CD14-positive monocyte (primary cell): Measurements from ENCODE around the gene PDIA6. TPM values are rescaled to one million over a fixed set of nuclear protein-coding genes. Genes with fewer than 3 reads are reported as not detected.

Experiments used
- DNase-seq, 3 donors: peaks; one replicate each; pipeline ENCODE4 v3.0.0-alpha.2; 2011 to 2022
- H2AFZ ChIP-seq: 2 replicates; pipeline ENCODE4 v1.6.0; 2012; ENCODE audit warnings: mild to moderate bottlenecking, low read depth, low read length, inconsistent platforms; ENCODE audit not compliant: insufficient read depth, poor library complexity, severe bottlenecking
- H3K27ac ChIP-seq, 2 donors: 1 replicate in 1 of 2; 2 replicates in 1 of 2; pipeline ENCODE4 v1.5.1; 2012 to 2013; ENCODE audit warnings: low read length in 2 of 2, control low read depth in 1 of 2, inconsistent platforms in 1 of 2, low read depth in 1 of 2, mild to moderate bottlenecking in 1 of 2
- H3K27me3 ChIP-seq, 2 donors: one replicate each; pipeline versions ENCODE4 v1.6.0 to v1.6.1; 2011 to 2013; ENCODE audit warnings: low read length in 2 of 2; ENCODE audit not compliant: control insufficient read depth in 2 of 2, insufficient read depth in 2 of 2
- H3K36me3 ChIP-seq, 2 donors: replicated peaks in 1 of 2; 1 replicate in 1 of 2; 2 replicates in 1 of 2; pipeline versions ENCODE4 v1.5.1 to v1.6.1; 2012 to 2013; ENCODE audit warnings: low read length in 2 of 2, control low read depth in 1 of 2, inconsistent platforms in 1 of 2, mild to moderate bottlenecking in 1 of 2; ENCODE audit not compliant: insufficient read depth in 2 of 2, control insufficient read depth in 1 of 2
- H3K4me1 ChIP-seq, 2 donors: 1 replicate in 1 of 2; 2 replicates in 1 of 2; pipeline versions ENCODE4 v1.5.1 to v1.6.1; 2012 to 2013; ENCODE audit warnings: low read length in 2 of 2, control low read depth in 1 of 2, inconsistent platforms in 1 of 2, mild to moderate bottlenecking in 1 of 2, moderate library complexity in 1 of 2; ENCODE audit not compliant: insufficient read depth in 2 of 2, control insufficient read depth in 1 of 2
- H3K4me2 ChIP-seq: replicated peaks from 2 replicates; pipeline ENCODE3; 2012; ENCODE audit warnings: low read length, moderate library complexity, mild to moderate bottlenecking; ENCODE audit not compliant: poor library complexity, severe bottlenecking; ENCODE audit errors: extremely low read depth
- H3K4me3 ChIP-seq, 3 experiments: fragments of 200-600 bp in 1 of 3; sonication (generic) in 1 of 3; replicated peaks in 1 of 3; 1 replicate in 2 of 3; 2 replicates in 1 of 3; pipeline ENCODE4 v1.5.1; 2011 to 2013; ENCODE audit warnings: low read length in 3 of 3, mild to moderate bottlenecking in 3 of 3, control low read depth in 2 of 3, low read depth in 2 of 3, inconsistent platforms in 1 of 3, moderate library complexity in 1 of 3
- H3K79me2 ChIP-seq: 2 replicates; pipeline ENCODE4 v1.6.0; 2012; ENCODE audit warnings: mild to moderate bottlenecking, control low read depth, inconsistent platforms, low read length, moderate library complexity; ENCODE audit not compliant: insufficient read depth
- H3K9ac ChIP-seq: 2 replicates; pipeline ENCODE4 v1.6.0; 2017; ENCODE audit warnings: low read length, mild to moderate bottlenecking; ENCODE audit not compliant: insufficient read depth, poor library complexity, severe bottlenecking
- H3K9me3 ChIP-seq, 2 donors: replicated peaks in 1 of 2; 1 replicate in 1 of 2; 2 replicates in 1 of 2; pipeline versions ENCODE4 v1.5.1 to v1.6.1; 2012 to 2013; ENCODE audit warnings: low read length in 2 of 2, control low read depth in 1 of 2; ENCODE audit not compliant: control insufficient read depth in 1 of 2, insufficient read depth in 1 of 2
- H4K20me1 ChIP-seq: 2 replicates; pipeline ENCODE4 v1.6.0; 2012; ENCODE audit warnings: mild to moderate bottlenecking, low read length, control low read depth, moderate library complexity; ENCODE audit not compliant: insufficient read depth
- H3K27ac Mint-ChIP-seq, 7 donors: one replicate each; pipeline ENCODE4 v1.8.0; 2020; ENCODE audit warnings: mild to moderate bottlenecking in 7 of 7, mixed read lengths in 7 of 7, moderate library complexity in 6 of 7, inconsistent platforms in 2 of 7
- H3K27me3 Mint-ChIP-seq, 3 donors: one replicate each; pipeline ENCODE4 v1.8.0; 2021 to 2022; ENCODE audit warnings: low read depth in 3 of 3, mild to moderate bottlenecking in 3 of 3, mixed read lengths in 3 of 3, moderate library complexity in 3 of 3, inconsistent platforms in 1 of 3
- H3K36me3 Mint-ChIP-seq, 2 donors: one replicate each; pipeline ENCODE4 v1.8.0; 2020; ENCODE audit warnings: mixed read lengths in 2 of 2, inconsistent platforms in 1 of 2, mild to moderate bottlenecking in 1 of 2
- H3K4me1 Mint-ChIP-seq: one replicate; pipeline ENCODE4 v1.8.0; 2020; ENCODE audit warnings: mild to moderate bottlenecking, mixed read lengths
- H3K4me3 Mint-ChIP-seq, 2 donors: one replicate each; pipeline ENCODE4 v1.8.0; 2020; ENCODE audit warnings: mild to moderate bottlenecking in 2 of 2, mixed read lengths in 2 of 2, moderate library complexity in 1 of 2
- H3K9me3 Mint-ChIP-seq, 7 donors: one replicate each; pipeline ENCODE4 v1.8.0; 2020 to 2022; ENCODE audit warnings: mixed read lengths in 7 of 7, mild to moderate bottlenecking in 6 of 7, moderate library complexity in 6 of 7, inconsistent platforms in 2 of 7
- CTCF ChIP-seq: fragments of 200-600 bp; IDR thresholded peaks from one replicate; pipeline ENCODE4 v1.8.0; 2022; ENCODE audit warnings: antibody characterized with exemption, mild to moderate bottlenecking
- WGBS: methylation state at CpG from one replicate; pipeline ENCODE4 v1.1.5; 2013; ENCODE audit warnings: missing lambda C conversion rate; ENCODE audit not compliant: insufficient coverage; 5-methylcytosine and 5-hydroxymethylcytosine counted together
- intact Hi-C, 2 donors: fragments of 100-400 bp; cut with micrococcal nuclease; formaldehyde crosslinking; loops; one replicate each; pipeline versions ENCODE4 v1.15.0 to v1.15.1; 2023
- polyA plus RNA-seq, 3 donors: library from polyadenylated mRNA; depleted of rRNA in 1 of 3; unstranded in 2 of 3; stranded (reverse) in 1 of 3; fragments of 300-500 nt in 2 of 3; fragments of >200 nt in 1 of 3; fragmentation: Illumina TruSeq in 2 of 3; gene quantifications; 1 replicate in 2 of 3; 2 replicates in 1 of 3; pipeline ENCODE4 v1.2.3, GENCODE V29; 2012 to 2021

Gene PDIA6
- polyA plus RNA-seq, 3 donors = 49.8 to 187 (median 166) TPM

DNA sequence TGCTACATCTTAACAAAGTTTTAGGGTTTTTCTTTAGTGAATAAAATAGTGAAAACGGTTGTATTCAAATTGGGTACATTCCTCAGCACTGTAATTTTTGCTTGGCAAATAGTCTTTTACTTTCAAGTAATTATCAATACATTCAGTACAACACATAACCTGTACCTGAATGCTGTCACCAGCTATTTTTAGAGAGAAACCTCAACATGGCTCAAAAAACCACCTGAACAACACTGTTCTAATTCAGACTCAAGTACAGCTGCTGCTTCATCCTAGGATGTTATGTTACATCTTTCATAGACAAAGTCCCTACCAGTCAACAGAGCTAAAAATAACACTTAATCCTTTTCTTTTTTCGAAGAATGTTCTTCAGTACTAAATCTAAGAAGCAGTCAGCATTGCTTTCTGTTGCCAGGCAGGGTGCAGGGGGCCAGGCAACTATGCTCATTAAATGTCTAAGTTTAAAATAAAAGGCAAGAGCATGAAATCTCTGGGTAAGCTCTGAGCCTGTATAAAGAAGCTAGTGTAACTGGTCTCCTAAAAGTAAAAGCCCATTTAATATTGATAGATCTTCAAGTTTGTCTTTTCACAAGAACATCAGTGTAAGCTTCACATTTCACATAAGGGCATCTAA is 20.5 kb downstream of the PDIA6 start:
- intact Hi-C loops = no loop called here
- Histone ChIP-seq H3K4me3 (no peak overlapping the region), H2AFZ (no peak overlapping the region), H3K4me2 (no peak overlapping the region), H3K27me3 (no peaks in the 10 kb centered on the region), H3K36me3 (peaks cover 87 to 99% of the 10 kb centered on the region in 2 donors), H3K79me2 (peaks cover 13% of the 10 kb centered on the region), H3K9me3 (no peaks in the 10 kb centered on the region), H4K20me1 (peaks cover 11% of the 10 kb centered on the region), H3K4me1 (no peaks in the 10 kb centered on the region), H3K27ac (no peak overlapping the region), H3K9ac (no peak overlapping the region)
- H3K36me3 Mint-ChIP-seq = peaks cover 92 to 100% of the 10 kb centered on the region in 2 donors
- no CpG with 5 or more reads among the region's 2 CpGs for WGBS
- H3K9me3 Mint-ChIP-seq = peaks cover 0 to 2% (median 0%) of the 10 kb centered on the region in 7 donors
- H3K27me3 Mint-ChIP-seq = no peaks in the 10 kb centered on the region
- H3K27ac Mint-ChIP-seq = peak overlapping the region in 1 of 7 donors; percentile 3
- no peak for TF ChIP-seq CTCF
- H3K4me3 Mint-ChIP-seq = no peak overlapping the region
- H3K4me1 Mint-ChIP-seq = no peaks in the 10 kb centered on the region
- no peak for DNase-seq

DNA sequence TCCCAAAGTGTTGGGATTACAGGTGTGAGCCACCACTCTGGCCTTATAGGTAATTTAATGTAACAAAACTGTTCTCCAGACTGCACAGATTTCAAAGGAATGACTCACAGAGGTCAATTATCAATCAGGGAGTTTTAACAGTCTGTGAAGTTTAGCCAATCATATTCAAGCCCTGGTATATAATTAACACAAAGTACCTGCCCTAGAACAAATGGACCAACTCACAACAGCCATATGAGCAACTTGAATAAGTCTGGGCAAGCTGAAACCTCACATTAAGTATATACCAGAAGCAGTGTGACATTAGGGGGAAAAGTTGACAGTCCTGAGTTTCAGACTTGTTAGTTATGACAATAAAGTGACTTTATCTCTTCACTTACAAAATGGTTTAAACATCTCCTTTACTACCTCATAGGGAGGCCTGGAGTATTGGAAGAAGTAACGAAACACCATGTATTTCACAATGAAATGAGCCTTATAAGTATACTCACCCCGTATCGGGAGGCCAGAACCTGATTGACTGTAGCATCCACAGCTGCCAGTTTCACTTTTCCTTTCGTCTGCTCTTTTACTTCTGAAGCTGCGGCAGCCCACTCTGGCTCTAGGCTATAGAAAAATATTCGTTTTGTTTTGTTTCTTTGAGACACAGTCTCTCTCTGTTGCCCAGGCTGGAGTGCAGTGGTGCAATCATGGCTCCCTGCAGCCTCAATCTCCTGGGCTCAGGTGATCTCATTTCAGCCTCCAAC is 22.2 kb downstream of the PDIA6 start:
- Mint-ChIP-seq H3K4me3 (no peak overlapping the region), H3K9me3 (peaks cover 0 to 2% (median 0%) of the 10 kb centered on the region in 7 donors), H3K4me1 (no peaks in the 10 kb centered on the region), H3K27me3 (no peaks in the 10 kb centered on the region), H3K36me3 (peaks cover 92 to 100% of the 10 kb centered on the region in 2 donors), H3K27ac (peak overlapping the region in 1 of 7 donors; percentile 61)
- H3K27me3 ChIP-seq = no peaks in the 10 kb centered on the region
- intact Hi-C loops = no loop called here
- no peak overlapping the region for H3K4me2 ChIP-seq
- no peak overlapping the region for H3K4me3 ChIP-seq
- TF ChIP-seq CTCF = no peak
- no peak overlapping the region for H3K27ac ChIP-seq
- H4K20me1 ChIP-seq = peaks cover 5% of the 10 kb centered on the region
- H3K36me3 ChIP-seq = peaks cover 91 to 99% of the 10 kb centered on the region in 2 donors
- H2AFZ ChIP-seq = no peak overlapping the region
- H3K9me3 ChIP-seq = no peaks in the 10 kb centered on the region
- no peak overlapping the region for H3K9ac ChIP-seq
- H3K4me1 ChIP-seq = no peaks in the 10 kb centered on the region
- 100% methylated on average over 5 of the region's 6 CpGs for WGBS
- H3K79me2 ChIP-seq = peaks cover 4% of the 10 kb centered on the region
- DNase-seq = no peak
